Neuronal stem cell (in vitro differentiated cells): ENCODE measurements around the gene LRCH3.
A peak's percentile ranks its signal among the peaks of the same experiment; 100 is the strongest.
"Not testable (repeated sequence)": the region's sequence is repeated elsewhere in the genome, so short reads cannot be mapped to it uniquely, and the experiment has no call there.

Experiments
- DNase-seq: peaks from one replicate; pipeline ENCODE4 v3.0.0-alpha.2; 2013; ENCODE audit warnings: low spot score
- H2AFZ ChIP-seq: one replicate; pipeline ENCODE4 v1.6.1; 2013; ENCODE audit warnings: mild to moderate bottlenecking, low read length, inconsistent platforms
- H2AK5ac ChIP-seq: 2 replicates; pipeline ENCODE4 v1.6.1; 2013; ENCODE audit warnings: low read depth, mild to moderate bottlenecking, inconsistent platforms, low read length, moderate library complexity, mixed read lengths
- H2BK120ac ChIP-seq: 2 replicates; pipeline ENCODE4 v1.6.1; 2013; ENCODE audit warnings: low read depth, mild to moderate bottlenecking, inconsistent platforms, low read length, moderate library complexity, mixed read lengths
- H2BK12ac ChIP-seq: one replicate; pipeline ENCODE4 v1.6.1; 2013; ENCODE audit warnings: low read length, inconsistent platforms
- H2BK15ac ChIP-seq: 2 replicates; pipeline ENCODE4 v1.6.1; 2013; ENCODE audit warnings: mild to moderate bottlenecking, low read length, inconsistent platforms, mixed read lengths
- H2BK5ac ChIP-seq: one replicate; pipeline ENCODE4 v1.6.1; 2013; ENCODE audit warnings: inconsistent platforms, mild to moderate bottlenecking, low read length, moderate library complexity
- H3K14ac ChIP-seq: one replicate; pipeline ENCODE4 v1.6.1; 2013; ENCODE audit warnings: low read length, inconsistent platforms
- H3K18ac ChIP-seq: 2 replicates; pipeline ENCODE4 v1.6.1; 2013; ENCODE audit warnings: low read length, inconsistent platforms
- H3K23ac ChIP-seq: 2 replicates; pipeline ENCODE4 v1.6.1; 2013; ENCODE audit warnings: low read depth, mild to moderate bottlenecking, mixed read lengths, low read length, inconsistent platforms; ENCODE audit not compliant: poor library complexity
- H3K27ac ChIP-seq: replicated peaks from 3 replicates; pipeline ENCODE4 v1.5.1; 2013; ENCODE audit warnings: low read length, inconsistent platforms
- H3K27me3 ChIP-seq, 3 experiments: 2 replicates each; pipeline ENCODE4 v1.6.1; 2013; ENCODE audit warnings: low read length in 3 of 3, mild to moderate bottlenecking in 2 of 3, inconsistent platforms in 1 of 3, low read depth in 1 of 3, mixed read lengths in 1 of 3, moderate library complexity in 1 of 3; ENCODE audit not compliant: control insufficient read depth in 3 of 3, insufficient read depth in 3 of 3
- H3K36me3 ChIP-seq, 2 donors: replicated peaks in 1 of 2; 2 replicates each; pipeline ENCODE4 v1.6.1; 2013; ENCODE audit warnings: low read length in 2 of 2; ENCODE audit not compliant: control insufficient read depth in 2 of 2, insufficient read depth in 2 of 2
- H3K4ac ChIP-seq: 2 replicates; pipeline ENCODE4 v1.6.1; 2013; ENCODE audit warnings: inconsistent platforms, mild to moderate bottlenecking, low read length, moderate library complexity
- H3K4me1 ChIP-seq, 2 donors: 1 replicate in 1 of 2; 2 replicates in 1 of 2; pipeline ENCODE4 v1.6.1; 2013; ENCODE audit warnings: low read length in 2 of 2, low read depth in 1 of 2; ENCODE audit not compliant: control insufficient read depth in 2 of 2, insufficient read depth in 1 of 2
- H3K4me2 ChIP-seq: one replicate; pipeline ENCODE4 v1.6.1; 2013; ENCODE audit warnings: mild to moderate bottlenecking, low read length, inconsistent platforms; ENCODE audit not compliant: insufficient read depth, poor library complexity, severe bottlenecking
- H3K4me3 ChIP-seq, 2 donors: 2 replicates each; pipeline ENCODE4 v1.5.1; 2013; ENCODE audit warnings: low read length in 2 of 2, mild to moderate bottlenecking in 2 of 2, inconsistent platforms in 1 of 2, moderate library complexity in 1 of 2
- H3K79me1 ChIP-seq: one replicate; pipeline ENCODE4 v1.6.1; 2013; ENCODE audit warnings: low read depth, mild to moderate bottlenecking, inconsistent platforms, low read length, moderate library complexity
- H3K9ac ChIP-seq: one replicate; pipeline ENCODE4 v1.6.1; 2013; ENCODE audit warnings: mild to moderate bottlenecking, low read depth, low read length, inconsistent platforms; ENCODE audit not compliant: poor library complexity
- H3K9me3 ChIP-seq, 2 donors: replicated peaks in 1 of 2; 2 replicates each; pipeline versions ENCODE3 to v1.6.1; 2013; ENCODE audit warnings: low read length in 2 of 2, mild to moderate bottlenecking in 2 of 2, inconsistent platforms in 1 of 2, low read depth in 1 of 2, mixed read lengths in 1 of 2, moderate library complexity in 1 of 2; ENCODE audit not compliant: control insufficient read depth in 2 of 2, insufficient read depth in 1 of 2
- H4K8ac ChIP-seq: one replicate; pipeline ENCODE4 v1.6.1; 2013; ENCODE audit warnings: low read depth, mild to moderate bottlenecking, inconsistent platforms, low read length, moderate library complexity
- H4K91ac ChIP-seq: one replicate; pipeline ENCODE4 v1.6.1; 2013; ENCODE audit warnings: low read length, low read depth, mild to moderate bottlenecking, inconsistent platforms; ENCODE audit not compliant: poor library complexity
- WGBS, 2 donors: extraction: QIAGEN DNeasy Blood & Tissue Kit; methylation state at CpG; one replicate each; pipeline ENCODE4 v1.1.7; 2013; ENCODE audit warnings: missing lambda C conversion rate in 2 of 2, mixed read lengths in 1 of 2; ENCODE audit not compliant: insufficient read length in 2 of 2, insufficient replicate concordance in 1 of 2; ENCODE audit errors: extremely low coverage in 2 of 2; 5-methylcytosine and 5-hydroxymethylcytosine counted together

The LRCH3 gene

GRCh38 chr3:197887430-197888053 is 96.5 kb downstream of the LRCH3 start:
- H3K9me3 ChIP-seq, H2BK15ac ChIP-seq, H3K9ac ChIP-seq, H2BK5ac ChIP-seq, H3K14ac ChIP-seq, H3K27ac ChIP-seq, H2AK5ac ChIP-seq, H4K8ac ChIP-seq, H2BK12ac ChIP-seq, H3K4ac ChIP-seq, H2BK120ac ChIP-seq, H3K4me3 ChIP-seq, H3K4me2 ChIP-seq, DNase-seq, H2AFZ ChIP-seq, H3K27me3 ChIP-seq, H3K79me1 ChIP-seq, H3K23ac ChIP-seq, H4K91ac ChIP-seq, H3K18ac ChIP-seq: not testable (repeated sequence)
- Histone ChIP-seq H3K4me1 (peaks cover 7 to 42% of the 10 kb centered on the region in 2 donors), H3K36me3 (peaks cover 2 to 14% of the 10 kb centered on the region in 2 donors)
- WGBS, 2 donors = no CpG with 5 or more reads among the region's 5 CpGs

GRCh38 chr3:197888511-197888910 is 97.5 kb downstream of the LRCH3 start:
- Histone ChIP-seq H3K27ac (no peak overlapping the region), H4K91ac (no peak overlapping the region)
- WGBS, 2 donors = no CpG with 5 or more reads among the region's 1 CpG

GRCh38 chr3:197889204-197889930 is 98.3 kb downstream of the LRCH3 start:
- no peak for DNase-seq
- Histone ChIP-seq H2BK15ac (no peak overlapping the region), H2BK12ac (no peak overlapping the region), H3K23ac (no peak overlapping the region), H3K4me2 (no peak overlapping the region), H2BK5ac (no peak overlapping the region), H3K4me1 (peaks cover 7 to 30% of the 10 kb centered on the region in 2 donors), H3K9me3 (no peaks in the 10 kb centered on the region), H3K79me1 (no peaks in the 10 kb centered on the region), H2BK120ac (no peak overlapping the region), H4K8ac (no peak overlapping the region), H3K9ac (no peak overlapping the region), H2AK5ac (no peak overlapping the region), H3K27me3 (no peaks in the 10 kb centered on the region), H4K91ac (no peak overlapping the region), H3K18ac (no peak overlapping the region), H2AFZ (peak overlapping the region; percentile 1), H3K4me3 (no peak overlapping the region), H3K27ac (peak overlapping the region; percentile 10), H3K14ac (no peak overlapping the region), H3K4ac (no peak overlapping the region), H3K36me3 (peaks cover 2 to 5% of the 10 kb centered on the region in 2 donors)
- no CpG with 5 or more reads among the region's 9 CpGs for WGBS, 2 donors

More at GRCh38 chr3:197888511-197888910, 97.5 kb downstream of the LRCH3 start:
- no peak overlapping the region for H2BK120ac ChIP-seq
- no peak overlapping the region for H2BK12ac ChIP-seq
- H3K4ac ChIP-seq = no peak overlapping the region
- no peak overlapping the region for H2BK5ac ChIP-seq
- no peaks in the 10 kb centered on the region for H3K9me3 ChIP-seq
- H2AK5ac ChIP-seq = no peak overlapping the region
- H3K23ac ChIP-seq = no peak overlapping the region
- H3K79me1 ChIP-seq = no peaks in the 10 kb centered on the region
- no peak for DNase-seq
- peaks cover 7 to 33% of the 10 kb centered on the region in 2 donors for H3K4me1 ChIP-seq
- H2AFZ ChIP-seq = no peak overlapping the region
- H3K9ac ChIP-seq = no peak overlapping the region
- no peak overlapping the region for H2BK15ac ChIP-seq
- H3K4me3 ChIP-seq = no peak overlapping the region
- H3K4me2 ChIP-seq = no peak overlapping the region
- peaks cover 2 to 10% of the 10 kb centered on the region in 2 donors for H3K36me3 ChIP-seq
- no peak overlapping the region for H4K8ac ChIP-seq
- H3K27me3 ChIP-seq = no peaks in the 10 kb centered on the region
- H3K18ac ChIP-seq = no peak overlapping the region
- no peak overlapping the region for H3K14ac ChIP-seq

GRCh38 chr3:197890693-197891092 is 99.6 kb downstream of the LRCH3 start:
- DNase-seq = no peak
- Histone ChIP-seq H2AK5ac (no peak overlapping the region), H3K4me1 (peaks cover 7 to 30% of the 10 kb centered on the region in 2 donors), H3K18ac (no peak overlapping the region), H3K36me3 (no peaks in the 10 kb centered on the region), H2BK12ac (no peak overlapping the region), H2AFZ (no peak overlapping the region), H3K23ac (no peak overlapping the region), H3K4ac (no peak overlapping the region), H3K4me3 (no peak overlapping the region), H4K91ac (no peak overlapping the region), H3K9ac (no peak overlapping the region), H3K4me2 (no peak overlapping the region), H2BK120ac (no peak overlapping the region), H3K9me3 (no peaks in the 10 kb centered on the region), H3K79me1 (no peaks in the 10 kb centered on the region), H2BK5ac (no peak overlapping the region), H2BK15ac (no peak overlapping the region), H3K14ac (no peak overlapping the region), H4K8ac (no peak overlapping the region), H3K27me3 (no peaks in the 10 kb centered on the region), H3K27ac (no peak overlapping the region)
- no CpG with 5 or more reads among the region's 4 CpGs for WGBS, 2 donors
